SK-N-SH treated with all-trans-retinoic acid at 6 μM for 48 hours (cell line): ENCODE measurements around the gene PARD3B.

Experiments used
- ATAC-seq: fragments of 200-7000 bp; cut with Tn5 transposase; 3 replicates; pipeline ENCODE4 v1.9.1; 2020; ENCODE audit warnings: mild to moderate bottlenecking, moderate library complexity
- ARNTL ChIP-seq: fragments of 450-650 bp; formaldehyde crosslinking; IDR thresholded peaks from 2 replicates; pipeline ENCODE4 v1.5.0; 2020; ENCODE audit warnings: low read depth, mild to moderate bottlenecking, moderate library complexity, borderline replicate concordance
- BACH2 ChIP-seq: fragments of 250-450 bp; sonication (Bioruptor Pico); IDR thresholded peaks from 2 replicates; pipeline ENCODE4 v1.9.0; 2021; ENCODE audit warnings: mild to moderate bottlenecking, borderline replicate concordance
- CSDC2 ChIP-seq: fragments of 250-450 bp; sonication (Bioruptor Pico); IDR thresholded peaks from 2 replicates; pipeline ENCODE4 v1.5.0; 2020; ENCODE audit warnings: mild to moderate bottlenecking, moderate library complexity
- CSRNP3 ChIP-seq: fragments of 250-450 bp; sonication (Bioruptor Pico); IDR thresholded peaks from 2 replicates; pipeline ENCODE4 v1.5.1; 2021; ENCODE audit warnings: mild to moderate bottlenecking, moderate library complexity
- ESRRG ChIP-seq: fragments of 250-450 bp; sonication (Bioruptor Pico); IDR thresholded peaks from 2 replicates; pipeline ENCODE4 v1.6.1; 2021; ENCODE audit warnings: mild to moderate bottlenecking
- GLIS3 ChIP-seq: fragments of 250-450 bp; sonication (Bioruptor Pico); IDR thresholded peaks from 2 replicates; pipeline ENCODE4 v1.5.0; 2020; ENCODE audit warnings: mild to moderate bottlenecking, moderate library complexity
- ISL1 ChIP-seq: fragments of 250-450 bp; sonication (Bioruptor Pico); IDR thresholded peaks from 2 replicates; pipeline ENCODE4 v2.1.2; 2022; ENCODE audit warnings: mild to moderate bottlenecking, moderate library complexity
- POU6F1 ChIP-seq: fragments of 250-450 bp; sonication (Bioruptor Pico); IDR thresholded peaks from 2 replicates; pipeline ENCODE4 v1.8.0; 2021; ENCODE audit warnings: low read depth, mild to moderate bottlenecking, moderate library complexity, borderline replicate concordance
- PPARA ChIP-seq: fragments of 250-450 bp; sonication (Bioruptor Pico); IDR thresholded peaks from 2 replicates; pipeline ENCODE4 v1.5.0; 2020; ENCODE audit warnings: mild to moderate bottlenecking, borderline replicate concordance
- RARB ChIP-seq: fragments of 250-450 bp; sonication (Bioruptor Pico); IDR thresholded peaks from 2 replicates; pipeline ENCODE4 v1.8.0; 2021; ENCODE audit warnings: mild to moderate bottlenecking, moderate library complexity
- SNAI2 ChIP-seq: fragments of 250-450 bp; sonication (Bioruptor Pico); IDR thresholded peaks from 2 replicates; pipeline ENCODE4 v1.5.0; 2020; ENCODE audit warnings: mild to moderate bottlenecking, moderate library complexity
- TCF4 ChIP-seq: fragments of 250-450 bp; sonication (Bioruptor Pico); IDR thresholded peaks from 2 replicates; pipeline ENCODE4 v1.8.0; 2021; ENCODE audit warnings: mild to moderate bottlenecking, moderate library complexity, borderline replicate concordance
- TSHZ2 ChIP-seq: fragments of 250-450 bp; sonication (Bioruptor Pico); IDR thresholded peaks from 2 replicates; pipeline ENCODE4 v1.5.0; 2020; ENCODE audit warnings: mild to moderate bottlenecking, moderate library complexity
- ZC3H10 ChIP-seq: fragments of 250-450 bp; sonication (Bioruptor Pico); IDR thresholded peaks from 2 replicates; pipeline ENCODE4 v1.5.1; 2021; ENCODE audit warnings: mild to moderate bottlenecking, moderate library complexity
- ZFP3 ChIP-seq: fragments of 250-450 bp; sonication (Bioruptor Pico); IDR thresholded peaks from 2 replicates; pipeline ENCODE4 v1.5.0; 2020; ENCODE audit warnings: mild to moderate bottlenecking, moderate library complexity
- ZFP30 ChIP-seq: fragments of 450-650 bp; formaldehyde crosslinking; IDR thresholded peaks from 2 replicates; pipeline ENCODE4 v1.5.0; 2022; ENCODE audit warnings: mild to moderate bottlenecking, moderate library complexity
- ZNF565 ChIP-seq: fragments of 450-650 bp; formaldehyde crosslinking; conservative IDR thresholded peaks from 2 replicates; pipeline ENCODE4 v1.5.0; 2020; ENCODE audit warnings: low read depth, mild to moderate bottlenecking, moderate library complexity
- ZNF70 ChIP-seq: fragments of 450-650 bp; formaldehyde crosslinking; IDR thresholded peaks from 2 replicates; pipeline ENCODE4 v1.5.0; 2020; ENCODE audit warnings: mild to moderate bottlenecking, moderate library complexity
- ZNF8 ChIP-seq: fragments of 450-650 bp; formaldehyde crosslinking; IDR thresholded peaks from 2 replicates; pipeline ENCODE4 v1.5.0; 2020; ENCODE audit warnings: mild to moderate bottlenecking, moderate library complexity
- TF ChIP-seq, protein P1 (sequence below): fragments of 250-450 bp; sonication (Bioruptor Pico); IDR thresholded peaks from 2 replicates; pipeline ENCODE4 v1.5.1; 2020; ENCODE audit warnings: low read depth, mild to moderate bottlenecking, moderate library complexity
- TF ChIP-seq, protein P2 (sequence below): fragments of 250-450 bp; sonication (Bioruptor Pico); IDR thresholded peaks from 2 replicates; pipeline ENCODE4 v1.8.0; 2020; ENCODE audit warnings: mild to moderate bottlenecking, moderate library complexity, borderline replicate concordance

Gene PARD3B

GRCh38 chr2:204705243-204705932, 160.1 kb downstream of the PARD3B start:
- TF ChIP-seq ZNF565 (CRISPR knock-in tag) (no peak), ISL1 (CRISPR knock-in tag) (peak; percentile 49)
- peak; percentile 91 for ATAC-seq

GRCh38 chr2:204706939-204707338, 161.7 kb downstream of the PARD3B start:
- TF ChIP-seq ZNF70 (CRISPR knock-in tag) (no peak), CSRNP3 (CRISPR knock-in tag) (no peak), TSHZ2 (CRISPR knock-in tag) (no peak), ZFP3 (CRISPR knock-in tag) (peak; percentile 84; the same call in 1 of the 2 replicates), ZC3H10 (CRISPR knock-in tag) (no peak)
- TF ChIP-seq, protein P1, sequence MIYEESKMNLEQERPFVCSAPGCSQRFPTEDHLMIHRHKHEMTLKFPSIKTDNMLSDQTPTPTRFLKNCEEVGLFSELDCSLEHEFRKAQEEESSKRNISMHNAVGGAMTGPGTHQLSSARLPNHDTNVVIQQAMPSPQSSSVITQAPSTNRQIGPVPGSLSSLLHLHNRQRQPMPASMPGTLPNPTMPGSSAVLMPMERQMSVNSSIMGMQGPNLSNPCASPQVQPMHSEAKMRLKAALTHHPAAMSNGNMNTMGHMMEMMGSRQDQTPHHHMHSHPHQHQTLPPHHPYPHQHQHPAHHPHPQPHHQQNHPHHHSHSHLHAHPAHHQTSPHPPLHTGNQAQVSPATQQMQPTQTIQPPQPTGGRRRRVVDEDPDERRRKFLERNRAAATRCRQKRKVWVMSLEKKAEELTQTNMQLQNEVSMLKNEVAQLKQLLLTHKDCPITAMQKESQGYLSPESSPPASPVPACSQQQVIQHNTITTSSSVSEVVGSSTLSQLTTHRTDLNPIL (CRISPR knock-in tag): no peak
- TF ChIP-seq, all 23 proteins: peak for 1

DNA sequence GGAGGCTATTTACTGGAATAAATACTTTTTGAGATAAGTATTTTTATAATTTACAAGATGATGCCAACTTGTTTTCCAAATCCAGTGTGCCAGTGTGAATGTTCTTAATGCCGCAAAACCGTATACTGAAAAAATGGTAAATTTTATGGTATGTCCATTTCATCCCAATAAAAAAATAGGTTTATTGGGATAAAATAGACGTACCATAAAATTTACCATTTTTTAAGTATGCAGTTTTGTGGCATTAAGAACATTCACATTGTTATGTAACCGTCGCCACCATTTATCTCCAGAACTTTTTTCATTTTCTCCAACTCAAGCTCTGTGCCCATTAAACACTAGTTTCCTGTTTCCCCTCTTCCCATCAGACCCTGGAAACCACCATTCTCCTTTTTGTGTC, 167.9 kb downstream of the PARD3B start:
- ATAC-seq: no peak
- no peak for TF ChIP-seq RARB (CRISPR knock-in tag)
- TF ChIP-seq POU6F1 (CRISPR knock-in tag): no peak
- TF ChIP-seq ZC3H10 (CRISPR knock-in tag): no peak
- TF ChIP-seq, protein P2, sequence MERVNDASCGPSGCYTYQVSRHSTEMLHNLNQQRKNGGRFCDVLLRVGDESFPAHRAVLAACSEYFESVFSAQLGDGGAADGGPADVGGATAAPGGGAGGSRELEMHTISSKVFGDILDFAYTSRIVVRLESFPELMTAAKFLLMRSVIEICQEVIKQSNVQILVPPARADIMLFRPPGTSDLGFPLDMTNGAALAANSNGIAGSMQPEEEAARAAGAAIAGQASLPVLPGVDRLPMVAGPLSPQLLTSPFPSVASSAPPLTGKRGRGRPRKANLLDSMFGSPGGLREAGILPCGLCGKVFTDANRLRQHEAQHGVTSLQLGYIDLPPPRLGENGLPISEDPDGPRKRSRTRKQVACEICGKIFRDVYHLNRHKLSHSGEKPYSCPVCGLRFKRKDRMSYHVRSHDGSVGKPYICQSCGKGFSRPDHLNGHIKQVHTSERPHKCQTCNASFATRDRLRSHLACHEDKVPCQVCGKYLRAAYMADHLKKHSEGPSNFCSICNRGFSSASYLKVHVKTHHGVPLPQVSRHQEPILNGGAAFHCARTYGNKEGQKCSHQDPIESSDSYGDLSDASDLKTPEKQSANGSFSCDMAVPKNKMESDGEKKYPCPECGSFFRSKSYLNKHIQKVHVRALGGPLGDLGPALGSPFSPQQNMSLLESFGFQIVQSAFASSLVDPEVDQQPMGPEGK (CRISPR knock-in tag): no peak
- TF ChIP-seq SNAI2: no peak
- no peak for TF ChIP-seq PPARA (CRISPR knock-in tag)
- no peak for TF ChIP-seq BACH2
- TF ChIP-seq ESRRG (CRISPR knock-in tag): no peak
- TF ChIP-seq TCF4 (CRISPR knock-in tag): no peak
- TF ChIP-seq ZFP3 (CRISPR knock-in tag): no peak
- no peak for TF ChIP-seq GLIS3 (CRISPR knock-in tag)
- TF ChIP-seq, protein P1 (CRISPR knock-in tag): no peak
- TF ChIP-seq ARNTL (CRISPR knock-in tag): no peak
- TF ChIP-seq CSDC2 (CRISPR knock-in tag): no peak
- no peak for TF ChIP-seq ZNF70 (CRISPR knock-in tag)
- no peak for TF ChIP-seq ZFP30 (CRISPR knock-in tag)
- no peak for TF ChIP-seq CSRNP3 (CRISPR knock-in tag)
- no peak for TF ChIP-seq ISL1 (CRISPR knock-in tag)
- TF ChIP-seq ZNF8 (CRISPR knock-in tag): no peak
- TF ChIP-seq TSHZ2 (CRISPR knock-in tag): no peak

More at GRCh38 chr2:204706939-204707338, 161.7 kb downstream of the PARD3B start:
- ATAC-seq: peak; percentile 69; the same call in 2 of the 3 replicates
